OCI-M1 (cell line): ENCODE measurements around the gene ADAMTS14.
"Not testable (repeated sequence)": the region's sequence is repeated elsewhere in the genome, so short reads cannot be mapped to it uniquely, and the experiment has no call there.

ENCODE experiments used
- DNase-seq: peaks from one replicate; lab custom pipeline; 2025; lab: John Stamatoyannopoulos, UW

The ADAMTS14 gene

GRCh38 chr10:70751991-70752390 lies 79.7 kb downstream of the ADAMTS14 start:
- DNase-seq: no peak

- no peak for DNase-seq
Measured at GRCh38 chr10:70752571-70752970, 80.3 kb downstream of the ADAMTS14 start.

- no peak for DNase-seq
Measured at GRCh38 chr10:70753026-70753663, 80.8 kb downstream of the ADAMTS14 start.

- DNase-seq: no peak
Measured at GRCh38 chr10:70753841-70754621, 81.7 kb downstream of the ADAMTS14 start.

GRCh38 chr10:70756700-70757360 lies 84.5 kb downstream of the ADAMTS14 start:
- DNase-seq: no peak

GRCh38 chr10:70757856-70758255 lies 85.5 kb downstream of the ADAMTS14 start:
- DNase-seq: no peak

GRCh38 chr10:70758757-70759514 lies 86.6 kb downstream of the ADAMTS14 start:
- peak; percentile 93 for DNase-seq

- DNase-seq: no peak
Measured at GRCh38 chr10:70759781-70760180, 87.5 kb downstream of the ADAMTS14 start.

GRCh38 chr10:70760271-70760787 lies 88.0 kb downstream of the ADAMTS14 start:
- DNase-seq: no peak

GRCh38 chr10:70761031-70761601 lies 88.8 kb downstream of the ADAMTS14 start:
- DNase-seq: no peak

- no peak for DNase-seq
Measured at GRCh38 chr10:70761727-70762350, 89.5 kb downstream of the ADAMTS14 start.

GRCh38 chr10:70762441-70763175 lies 90.3 kb downstream of the ADAMTS14 start:
- DNase-seq: no peak

GRCh38 chr10:70763567-70763966 lies 91.3 kb downstream of the ADAMTS14 start:
- no peak for DNase-seq

- DNase-seq: no peak
Measured at GRCh38 chr10:70765794-70766594, 93.7 kb downstream of the ADAMTS14 start.

GRCh38 chr10:70768026-70768685 lies 95.8 kb downstream of the ADAMTS14 start:
- DNase-seq: not testable (repeated sequence)

GRCh38 chr10:70769121-70769520 lies 96.8 kb downstream of the ADAMTS14 start:
- DNase-seq: no peak

- DNase-seq: no peak
Measured at GRCh38 chr10:70770001-70770400, 97.7 kb downstream of the ADAMTS14 start.

- not testable (repeated sequence) for DNase-seq
Measured at GRCh38 chr10:70770516-70770915, 98.2 kb downstream of the ADAMTS14 start.
